Midbrain (tissue), 1 donor: ENCODE measurements around the gene MTMR10.

ENCODE experiments used
- DNase-seq: peaks from one replicate; lab custom pipeline; 2025; lab: John Stamatoyannopoulos, UW

The MTMR10 gene

DNA sequence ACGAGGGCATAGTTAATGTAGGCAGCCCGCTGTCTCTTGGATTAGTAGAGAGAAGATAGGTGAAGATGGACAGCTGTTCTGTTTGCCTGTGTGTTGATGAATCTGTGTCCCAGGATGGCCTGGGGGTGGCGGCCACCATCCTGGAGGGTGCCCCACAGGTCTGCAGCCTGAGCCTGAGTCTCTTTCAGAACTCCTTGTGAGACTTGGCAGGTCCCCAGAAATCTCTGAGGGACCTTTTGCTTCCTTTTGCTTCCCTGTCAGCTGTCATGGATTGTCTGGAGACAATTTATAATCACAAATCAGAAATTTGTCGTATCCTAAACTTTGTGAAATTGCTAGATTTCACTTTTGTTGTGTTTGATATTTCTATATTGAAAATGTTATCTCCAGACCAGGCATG lies 70.3 kb downstream of the MTMR10 start:
- no peak for DNase-seq

GRCh38 chr15:30919877-30920550 lies 71.4 kb downstream of the MTMR10 start:
- DNase-seq: no peak

DNA sequence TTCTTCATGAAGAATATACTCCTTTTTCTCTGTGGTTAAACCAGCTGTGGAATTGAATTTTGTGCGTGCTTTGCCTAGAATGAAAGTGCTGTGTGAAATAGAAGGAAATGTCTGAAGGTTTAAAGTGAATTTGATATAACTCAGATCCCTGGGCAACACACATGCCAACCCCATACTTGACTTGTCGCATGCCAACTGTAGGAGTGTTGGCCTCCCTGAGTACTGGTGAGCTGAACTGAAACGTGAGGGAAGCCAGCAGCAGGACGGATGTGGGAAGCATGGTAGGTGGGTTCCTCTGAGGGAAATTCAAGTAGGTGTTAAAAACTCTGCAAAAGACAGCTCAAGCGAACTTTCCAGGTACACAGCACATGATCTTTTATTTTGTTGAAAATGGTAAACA lies 73.1 kb downstream of the MTMR10 start:
- no peak for DNase-seq

DNA sequence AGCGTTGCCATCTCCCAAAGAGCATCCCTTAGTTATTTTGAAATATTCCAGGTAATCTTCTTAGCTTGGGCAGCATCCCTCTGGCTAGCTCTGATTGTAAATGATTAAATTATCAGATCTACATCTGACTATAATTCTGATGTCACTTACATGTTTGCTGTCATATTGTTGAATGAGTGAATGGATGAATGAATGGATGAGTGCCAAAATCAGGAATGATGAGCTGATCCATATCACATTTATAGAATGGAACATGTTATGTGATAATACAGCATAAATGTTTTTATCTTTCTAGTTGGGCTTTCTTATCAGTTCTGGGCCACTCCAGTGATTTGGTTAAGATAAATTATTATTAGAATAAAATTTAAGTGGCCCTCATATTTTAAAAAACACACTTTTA lies 73.8 kb downstream of the MTMR10 start:
- no peak for DNase-seq

DNA sequence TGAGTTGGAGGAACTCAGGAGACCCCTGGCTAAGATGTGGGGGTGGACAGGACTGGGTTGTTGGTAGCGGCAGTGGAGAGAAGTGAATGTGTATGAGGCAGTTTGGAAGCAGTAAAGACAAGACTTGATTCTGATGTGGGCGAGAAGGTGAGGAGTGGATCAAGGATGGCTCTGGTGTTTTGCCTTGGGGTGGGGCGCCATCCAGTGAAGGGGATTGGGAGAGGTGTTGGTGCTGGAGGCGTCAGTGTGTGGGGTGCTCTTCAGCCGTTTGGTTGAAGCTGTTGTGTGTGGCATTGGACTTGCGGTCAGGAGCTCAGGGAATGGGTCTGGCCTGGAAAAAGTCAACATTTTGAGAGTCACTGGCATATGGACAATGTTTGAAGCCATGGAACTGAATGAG lies 74.4 kb downstream of the MTMR10 start:
- DNase-seq: no peak

DNA sequence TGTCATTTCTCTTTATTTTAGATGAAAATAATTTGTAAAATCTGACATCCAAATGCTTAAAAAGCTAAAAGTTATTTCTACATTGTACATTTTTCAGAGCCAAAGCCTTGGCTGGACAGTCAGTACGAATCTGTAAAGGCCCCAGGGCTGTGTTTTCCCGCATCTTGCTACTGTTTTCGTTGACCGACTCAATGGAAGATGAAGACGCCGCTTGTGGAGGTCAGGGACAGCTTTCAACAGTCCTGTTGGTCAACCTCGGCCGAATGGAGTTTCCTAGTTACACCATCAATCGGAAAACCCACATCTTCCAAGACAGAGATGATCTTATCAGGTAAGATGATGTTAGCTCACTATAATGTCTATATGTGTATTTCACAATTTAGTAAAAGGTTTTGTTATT lies 77.7 kb downstream of the MTMR10 start:
- no peak for DNase-seq

DNA sequence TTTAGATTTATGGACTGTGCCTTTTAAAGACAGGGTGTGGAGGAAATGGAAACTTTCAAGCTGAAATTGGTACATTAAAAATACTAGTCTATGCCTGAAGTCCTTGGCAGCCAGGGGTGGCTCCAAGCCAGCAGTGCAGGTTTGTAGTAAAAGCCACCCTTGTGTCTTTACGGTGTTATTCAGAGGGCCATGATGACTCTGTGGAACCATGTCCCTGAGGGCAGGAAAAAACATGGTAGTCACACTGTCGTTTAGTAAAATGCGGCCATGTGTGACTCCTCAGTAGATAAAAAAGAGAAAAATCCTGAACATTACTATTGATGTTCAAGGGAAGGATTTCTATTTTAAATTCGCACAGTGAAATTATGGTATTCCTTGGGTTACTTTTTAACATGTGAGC lies 85.1 kb downstream of the MTMR10 start:
- DNase-seq: no peak

- DNase-seq: peak; percentile 9
Observed at GRCh38 chr15:30905821-30906220, 85.6 kb downstream of the MTMR10 start.

GRCh38 chr15:30904812-30905211 lies 86.6 kb downstream of the MTMR10 start:
- DNase-seq: no peak

DNA sequence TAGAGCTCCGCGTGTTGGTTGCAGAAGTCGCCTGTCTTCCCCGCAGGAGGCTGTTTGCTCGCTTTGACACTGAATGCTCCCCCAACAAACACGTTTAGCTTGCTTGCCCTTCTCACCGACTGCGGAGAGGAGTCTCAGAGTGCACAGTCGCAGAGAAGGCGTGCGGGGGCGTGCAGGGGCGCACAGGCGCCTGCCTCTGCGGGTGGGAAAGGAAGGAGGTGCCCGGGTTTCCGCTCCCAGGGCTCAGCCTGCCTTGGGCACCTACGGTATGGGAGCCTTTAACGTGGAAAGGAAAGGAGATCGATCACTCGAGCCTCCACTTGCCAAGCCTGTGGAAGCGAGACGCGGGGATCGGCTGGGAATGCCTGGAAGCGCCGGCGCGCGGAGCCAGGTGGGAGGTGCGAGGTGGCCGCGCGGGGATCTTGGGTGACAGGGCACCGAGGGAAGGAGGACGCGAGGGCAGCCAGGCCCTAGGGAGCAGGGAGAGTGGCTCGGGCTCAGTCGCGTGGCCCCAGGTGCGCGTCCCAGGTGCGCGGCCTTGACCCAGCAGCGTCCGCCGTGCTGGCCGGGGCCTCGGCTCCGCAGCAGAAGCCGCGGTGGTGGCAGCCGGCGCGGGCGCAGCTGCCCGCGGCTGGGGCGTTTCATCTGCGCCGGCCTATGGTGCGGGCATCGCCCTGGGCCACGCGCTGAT lies 87.8 kb downstream of the MTMR10 start, which contains the start of gene FAN1:
Gene FAN1 (plus strand): TSS at position 419 of the 691 bp plus-strand sequence. CDS start 749 bp downstream, outside the sequence.
- peak; percentile 91 for DNase-seq

DNA sequence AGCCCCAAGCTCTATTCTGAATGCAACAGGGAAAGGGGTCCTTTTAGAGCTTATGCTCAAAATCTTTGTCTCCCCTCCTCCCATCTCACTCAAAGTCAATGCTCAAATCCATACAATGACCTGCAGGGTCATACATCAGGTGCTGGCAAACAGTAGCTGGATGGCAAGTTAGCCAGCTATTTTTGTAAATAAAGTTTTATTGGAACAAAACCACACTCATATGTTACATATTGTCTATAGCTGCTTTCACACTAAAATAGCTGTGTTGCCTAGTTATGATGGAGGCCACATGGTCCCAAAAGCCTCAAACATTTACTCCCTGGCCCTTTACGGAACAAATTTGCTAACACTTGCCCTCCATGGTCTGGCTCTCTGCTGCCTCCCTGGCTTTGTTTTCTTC lies 89.5 kb downstream of the MTMR10 start:
- no peak for DNase-seq

GRCh38 chr15:30896211-30896606 lies 95.2 kb downstream of the MTMR10 start:
- DNase-seq: no peak

GRCh38 chr15:30895461-30896210 lies 95.8 kb downstream of the MTMR10 start:
- DNase-seq: no peak

GRCh38 chr15:30889196-30889595 lies 102.2 kb downstream of the MTMR10 start:
- peak; percentile 42 for DNase-seq
